HG03135 (cell line): ENCODE results near the gene TNFSF8.

ENCODE experiments used
- ATAC-seq: cut with Tn5 transposase; IDR thresholded peaks from one replicate; pipeline ENCODE4 v1.9.1; 2021; ENCODE audit warnings: mild to moderate bottlenecking, moderate library complexity; ENCODE audit not compliant: unreplicated experiment

Gene TNFSF8, protein sequence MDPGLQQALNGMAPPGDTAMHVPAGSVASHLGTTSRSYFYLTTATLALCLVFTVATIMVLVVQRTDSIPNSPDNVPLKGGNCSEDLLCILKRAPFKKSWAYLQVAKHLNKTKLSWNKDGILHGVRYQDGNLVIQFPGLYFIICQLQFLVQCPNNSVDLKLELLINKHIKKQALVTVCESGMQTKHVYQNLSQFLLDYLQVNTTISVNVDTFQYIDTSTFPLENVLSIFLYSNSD

DNA sequence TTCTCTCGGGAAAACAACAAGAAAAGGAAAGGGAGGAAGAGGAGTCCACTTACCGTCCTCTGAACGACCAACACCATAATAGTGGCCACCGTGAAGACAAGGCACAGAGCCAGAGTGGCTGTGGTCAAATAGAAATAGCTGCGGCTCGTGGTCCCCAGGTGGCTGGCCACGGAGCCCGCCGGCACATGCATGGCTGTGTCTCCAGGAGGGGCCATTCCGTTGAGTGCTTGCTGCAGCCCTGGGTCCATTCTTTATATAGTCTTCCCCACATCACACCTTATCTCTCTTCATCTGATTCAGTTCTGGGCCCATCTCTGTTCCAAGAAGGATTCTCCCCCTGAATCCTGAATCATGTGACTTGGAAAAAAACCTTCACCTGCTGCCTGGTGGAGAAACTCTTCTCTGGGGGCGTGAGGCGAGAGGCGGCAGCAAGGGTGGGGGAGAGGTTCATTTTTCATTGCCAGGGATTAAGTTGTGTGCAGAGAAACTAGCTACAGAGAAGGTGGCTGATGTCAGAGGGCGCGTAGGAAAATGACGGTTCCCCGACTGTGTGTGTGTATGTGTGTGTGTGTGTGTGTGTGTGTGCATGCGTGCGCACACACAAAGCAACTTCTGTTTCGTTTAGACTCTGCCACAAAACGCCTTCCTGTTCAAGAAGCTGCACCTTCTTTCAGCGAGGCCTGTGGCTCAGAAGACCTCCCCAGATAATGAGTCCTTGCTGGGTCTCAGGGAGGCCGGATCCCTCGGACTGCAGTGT is at the start of gene TNFSF8:
Gene TNFSF8 (minus strand): TSS at position 536 of the 757 bp plus-strand sequence. CDS start 288 bp downstream, at position 248.
- ATAC-seq: no peak

DNA sequence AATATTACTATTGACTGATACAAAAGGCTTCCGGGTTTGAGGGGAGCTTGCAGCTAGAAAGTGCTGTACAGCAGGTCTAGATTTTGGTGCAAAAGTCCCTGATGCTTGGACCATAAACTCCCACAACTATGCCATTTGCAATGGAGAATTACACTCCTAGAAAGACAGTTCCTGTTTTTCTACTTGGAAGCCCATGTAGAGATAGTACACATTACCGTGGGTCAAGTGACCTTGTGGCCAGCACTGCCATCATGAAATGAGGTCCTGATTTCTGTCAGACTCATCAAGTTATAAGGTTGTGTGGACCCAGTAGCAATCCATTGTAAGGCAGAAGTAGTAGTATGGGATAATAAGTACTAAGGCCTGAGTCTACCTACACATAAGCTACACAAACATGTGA is 42.8 kb upstream of the TNFSF8 start:
- no peak for ATAC-seq

DNA sequence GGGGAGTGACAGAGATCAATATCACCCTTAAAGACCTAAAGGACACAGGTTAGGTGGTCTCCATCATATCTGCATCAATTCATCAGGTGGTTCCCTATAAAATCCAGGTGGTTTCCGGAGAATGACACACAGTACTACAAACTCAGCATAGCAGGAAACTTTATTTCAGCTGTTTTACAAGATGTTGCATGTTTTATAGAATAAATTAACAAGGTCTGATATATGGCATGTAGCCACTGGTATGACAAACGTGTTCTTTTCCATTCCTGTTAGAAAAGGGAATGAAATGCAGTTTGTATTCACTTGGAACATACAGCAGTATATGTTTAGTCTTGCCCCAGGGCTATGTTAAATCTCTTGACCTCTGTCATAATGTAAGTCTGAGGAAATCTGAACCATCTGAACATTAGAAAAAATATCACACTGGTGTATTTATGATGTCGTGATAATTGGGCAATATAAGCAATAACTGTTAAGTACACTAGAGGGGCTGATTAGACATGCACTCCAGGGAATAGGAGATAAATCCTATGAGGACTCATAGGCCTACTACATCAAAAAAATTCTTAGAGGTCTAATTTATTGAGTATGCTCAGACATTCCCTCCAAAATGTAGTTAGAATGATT is 42.2 kb upstream of the TNFSF8 start:
- ATAC-seq: no peak

DNA sequence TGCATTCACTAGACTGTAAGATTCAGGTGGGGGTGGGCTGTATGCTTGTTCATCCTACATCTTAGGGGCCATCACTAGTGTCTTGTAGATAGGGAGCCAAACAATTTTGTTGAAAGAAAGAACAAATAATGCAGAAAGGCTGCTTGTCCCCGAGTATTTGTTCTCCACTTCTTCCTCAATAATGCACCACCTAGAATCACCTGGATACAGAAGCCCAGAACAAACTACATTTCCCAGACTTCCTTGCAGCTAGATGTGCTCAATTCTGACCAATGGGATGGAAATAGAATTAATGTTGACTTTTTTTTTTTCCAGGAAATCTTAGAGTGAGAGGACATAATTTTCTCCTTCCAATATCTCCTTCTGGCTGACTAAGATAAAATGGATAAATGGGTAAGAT is 38.9 kb upstream of the TNFSF8 start:
- no peak for ATAC-seq

DNA sequence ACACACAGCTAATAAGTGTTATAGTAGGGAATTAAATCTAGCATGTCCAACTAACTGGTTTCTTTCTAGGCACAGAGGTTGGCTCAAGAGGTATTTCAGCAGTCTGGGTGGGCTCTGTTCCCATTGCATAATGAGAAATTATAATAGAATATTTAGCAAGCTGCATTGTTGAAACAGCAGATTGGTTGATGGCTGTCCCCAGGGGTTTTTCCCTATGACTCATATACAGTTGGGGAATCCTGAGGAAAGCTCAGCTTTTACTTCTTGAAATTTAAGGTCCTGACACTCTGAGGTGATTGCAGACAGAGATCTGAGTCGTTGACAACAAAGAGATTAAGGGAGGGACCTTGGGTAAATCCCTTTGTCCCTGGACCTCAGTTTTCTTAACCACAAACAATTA is 38.3 kb upstream of the TNFSF8 start:
- ATAC-seq: no peak

DNA sequence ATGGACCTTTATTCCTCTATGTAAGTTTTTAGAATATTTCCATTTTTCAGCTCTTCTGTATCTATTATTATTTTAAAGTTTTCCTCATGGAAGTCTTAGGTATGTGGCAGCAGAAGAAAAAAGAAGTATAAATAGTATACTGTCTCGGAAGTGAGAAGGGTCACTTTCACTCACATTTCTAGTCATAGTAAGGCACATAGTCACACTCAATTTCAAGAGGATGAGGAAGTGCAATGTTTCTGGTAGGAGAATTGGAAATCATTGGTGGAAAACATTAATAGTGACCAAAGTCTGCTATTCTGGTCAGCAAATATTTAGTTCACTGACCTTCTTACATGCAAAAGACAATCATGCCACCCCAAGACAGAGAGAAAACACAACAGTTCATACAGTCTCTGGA is 35.2 kb upstream of the TNFSF8 start:
- ATAC-seq: no peak

DNA sequence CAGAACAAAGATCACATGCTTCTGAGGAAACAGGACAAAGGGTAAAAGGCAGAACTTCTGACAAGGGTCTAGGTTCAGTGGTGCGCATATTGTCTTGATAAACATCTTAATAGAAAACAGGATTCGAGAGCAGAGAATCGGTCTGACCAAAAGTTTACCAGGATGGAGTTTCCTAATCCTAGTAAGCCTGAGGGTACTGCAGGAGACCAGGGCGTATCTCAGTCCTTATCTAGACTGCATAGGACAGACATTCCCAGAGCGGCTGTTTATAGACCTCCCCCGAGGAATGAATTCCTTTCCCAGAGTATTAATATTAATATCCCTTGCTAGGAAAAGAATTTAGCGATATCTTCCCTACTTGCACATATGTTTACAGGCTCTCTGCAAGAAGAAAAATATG is 32.4 kb upstream of the TNFSF8 start:
- ATAC-seq: no peak

DNA sequence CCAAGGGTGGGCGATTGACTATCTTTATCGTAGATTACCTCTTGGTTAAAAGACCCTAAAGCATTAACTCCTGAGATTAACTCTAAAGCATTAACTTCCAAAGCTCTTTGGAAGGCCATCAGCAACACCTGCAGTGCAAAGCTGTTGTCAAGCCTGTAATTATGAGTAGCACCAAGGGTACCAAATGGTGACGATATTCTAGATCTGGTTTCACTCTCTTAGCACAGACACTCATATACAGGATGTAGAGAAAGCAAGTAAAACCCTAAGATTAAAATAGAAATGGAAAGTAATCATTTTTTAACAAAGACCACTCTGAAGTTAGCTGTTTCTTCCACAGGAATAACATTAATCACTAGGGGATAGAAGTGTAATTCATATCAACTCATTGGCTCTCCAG is 29.9 kb upstream of the TNFSF8 start:
- no peak for ATAC-seq

DNA sequence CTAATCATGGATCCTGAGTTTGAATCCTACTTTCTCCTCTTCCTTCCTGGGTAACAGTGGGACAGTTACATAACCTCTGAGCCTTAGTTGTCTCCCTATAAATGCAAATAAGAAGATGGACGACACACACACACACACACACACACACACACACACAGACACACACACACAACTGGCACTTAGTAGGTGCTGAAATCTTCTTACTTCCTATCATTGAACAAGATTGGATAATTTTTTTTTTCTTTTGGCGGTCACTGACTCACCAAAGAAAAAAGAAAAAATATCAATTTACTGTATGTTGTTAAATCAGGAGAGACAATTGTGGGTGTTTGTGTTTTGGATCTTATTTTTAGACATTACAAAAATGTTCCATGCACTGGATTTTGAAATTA is 28.4 kb upstream of the TNFSF8 start:
- ATAC-seq: no peak

DNA sequence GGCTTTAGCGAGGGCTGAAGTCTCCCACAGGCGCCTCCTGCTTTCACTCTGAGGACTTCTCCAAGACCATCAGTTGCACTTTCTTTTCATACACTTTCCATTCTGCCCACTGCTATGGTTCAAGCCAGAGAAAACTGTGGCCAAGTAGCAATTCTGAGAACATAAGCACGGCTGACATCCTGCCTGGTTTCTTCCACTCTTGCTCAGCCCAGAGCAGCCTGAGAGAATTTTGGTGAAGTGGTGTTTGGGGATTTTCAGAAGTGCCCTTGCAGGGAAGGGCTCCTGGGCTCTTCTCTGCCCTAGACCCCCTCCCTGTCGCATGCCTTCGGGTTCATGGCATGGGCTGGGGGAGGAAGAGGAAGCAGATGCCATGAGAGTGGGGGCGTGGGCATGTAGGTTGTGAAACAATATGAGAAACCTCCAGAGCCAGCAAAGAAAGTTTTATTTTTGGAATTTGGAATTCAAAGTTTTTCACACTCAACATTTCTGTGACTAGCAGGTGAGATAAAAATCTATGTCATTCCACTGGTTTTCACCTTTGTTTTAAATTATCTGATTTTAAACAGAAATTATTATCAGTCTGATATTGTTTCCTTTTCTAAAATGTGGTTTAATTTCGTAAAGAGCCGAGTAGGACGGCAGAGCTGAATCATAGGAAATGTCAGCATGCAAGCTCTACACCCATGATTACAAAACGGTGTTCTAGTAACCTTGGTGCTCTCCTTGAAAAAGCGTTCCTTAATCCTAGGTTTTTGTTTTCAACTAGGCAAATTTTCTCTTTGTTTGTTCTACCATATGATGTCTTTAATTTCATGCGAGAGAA is 27.8 kb upstream of the TNFSF8 start:
- no peak for ATAC-seq

DNA sequence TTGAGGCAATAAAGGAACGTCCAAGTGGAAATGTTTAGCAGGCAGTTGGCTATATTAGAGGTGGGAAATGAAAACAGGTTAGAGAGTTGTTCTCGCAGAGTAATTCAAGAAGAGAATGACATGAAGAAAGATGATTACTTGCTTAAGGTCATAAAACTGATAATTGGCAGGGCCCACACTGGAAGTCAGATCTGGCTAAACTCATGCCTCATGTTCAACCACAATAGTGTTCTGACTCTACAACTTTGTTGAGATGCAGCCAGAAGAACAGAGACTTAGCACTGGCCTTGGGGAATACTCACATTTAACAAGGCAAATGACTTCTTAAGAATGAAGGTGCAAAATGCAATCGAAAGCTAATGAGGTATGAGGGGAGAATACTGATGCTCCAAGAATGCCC is 27.2 kb upstream of the TNFSF8 start:
- no peak for ATAC-seq

DNA sequence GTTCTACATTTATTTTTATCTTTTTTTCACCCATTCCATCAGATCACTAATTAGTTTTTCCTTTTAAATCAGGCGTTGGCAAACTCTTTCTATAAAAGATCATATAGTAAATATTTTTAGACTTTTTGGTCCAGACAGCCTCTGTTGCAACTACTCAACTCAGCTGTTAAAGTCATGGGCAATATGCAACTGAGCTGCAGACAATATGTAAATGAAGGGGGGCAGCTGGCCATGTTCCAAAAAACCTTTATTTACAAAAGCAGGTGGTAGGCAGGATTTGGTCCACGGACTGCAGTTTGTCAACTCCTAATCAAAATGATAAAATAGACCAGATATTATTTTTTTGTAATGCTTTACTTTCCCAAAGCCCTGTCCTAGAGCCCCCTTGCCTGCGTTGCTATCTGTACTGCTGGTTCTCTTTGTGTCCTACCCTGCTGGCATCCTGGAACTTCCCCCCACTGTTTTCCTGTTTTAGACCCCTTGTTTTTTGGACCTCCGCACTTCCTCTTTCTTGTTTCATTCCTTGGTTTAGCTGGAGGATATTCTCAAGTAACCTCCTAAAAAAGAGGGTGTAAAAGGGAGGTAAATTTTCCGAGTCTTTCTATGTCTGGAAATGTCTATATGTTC is 24.7 kb upstream of the TNFSF8 start:
- ATAC-seq: no peak

DNA sequence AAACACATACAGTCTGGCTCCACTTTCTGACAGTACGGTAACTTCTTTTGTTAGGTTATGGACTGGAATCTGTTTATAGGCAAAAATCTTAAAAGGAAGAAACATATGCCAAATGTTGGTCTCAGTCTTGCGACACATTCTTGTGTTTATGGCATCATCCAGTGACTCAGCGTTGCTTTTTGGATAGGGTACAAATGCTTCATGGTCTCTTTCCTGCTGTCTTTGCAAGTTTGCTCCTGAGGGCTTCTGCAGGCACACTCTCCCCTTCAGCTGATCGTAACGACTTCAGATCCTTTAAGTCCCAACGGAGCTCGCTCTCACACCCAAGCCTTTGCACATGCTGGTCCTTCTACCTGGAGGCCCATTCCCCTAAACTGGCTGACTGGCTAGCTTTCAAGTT is 23.6 kb upstream of the TNFSF8 start:
- ATAC-seq: no peak

DNA sequence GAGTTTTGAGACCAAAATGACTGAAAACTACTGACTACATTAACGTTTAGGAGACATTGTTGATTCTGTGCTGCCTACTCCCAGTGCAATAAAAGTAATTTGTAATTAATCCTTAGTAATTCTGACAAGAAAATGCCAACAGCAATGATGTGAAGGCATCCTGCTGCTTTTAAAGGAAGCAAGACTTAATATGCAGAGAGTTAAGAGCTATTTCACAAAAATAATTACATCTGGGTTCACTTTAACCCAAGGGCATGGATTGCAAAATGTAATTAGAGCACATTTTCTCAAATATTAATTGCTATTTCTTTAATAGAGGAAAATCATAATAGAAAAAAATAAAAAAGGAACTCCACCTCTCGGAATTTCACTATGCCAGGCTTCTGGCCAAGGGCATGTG is 22.7 kb upstream of the TNFSF8 start:
- ATAC-seq: no peak

DNA sequence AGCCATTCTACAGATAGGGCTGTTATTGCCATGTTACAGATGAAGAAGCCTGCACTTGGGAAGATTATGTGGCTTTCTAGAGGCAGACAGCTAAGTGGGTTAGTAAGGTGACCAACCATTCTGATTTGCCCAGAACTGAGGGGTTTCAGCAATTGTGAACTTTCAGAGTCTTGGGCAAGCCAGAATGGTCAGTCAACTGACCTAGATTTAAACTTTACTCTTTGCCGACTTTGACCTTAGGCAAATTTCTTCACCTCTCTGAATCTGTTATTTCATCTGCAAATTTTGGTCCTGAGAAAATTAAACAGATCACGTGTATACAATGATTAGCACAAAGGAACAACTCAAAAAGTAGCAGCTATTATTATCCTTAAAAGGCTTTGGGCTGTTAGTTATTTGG is 20.4 kb upstream of the TNFSF8 start:
- ATAC-seq: no peak

DNA sequence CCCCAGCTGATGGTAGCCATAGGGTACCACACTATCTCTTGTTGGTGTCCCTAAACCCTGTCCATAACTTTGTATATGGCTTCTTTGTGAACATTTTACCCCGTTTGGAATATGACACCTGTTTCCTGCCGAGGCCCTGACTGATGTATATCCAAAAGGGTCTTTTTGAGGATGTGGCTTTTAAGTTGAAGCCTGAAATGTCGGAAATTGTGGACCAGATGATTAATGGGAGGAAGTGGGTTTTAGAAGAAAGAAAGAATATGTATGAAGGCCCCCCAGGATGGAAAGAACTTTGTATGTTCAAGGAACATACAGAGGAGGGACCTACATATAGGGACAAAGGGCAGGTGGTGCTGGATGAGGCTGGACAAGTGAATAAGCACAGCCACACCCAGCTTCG is 16.7 kb upstream of the TNFSF8 start:
- no peak for ATAC-seq

DNA sequence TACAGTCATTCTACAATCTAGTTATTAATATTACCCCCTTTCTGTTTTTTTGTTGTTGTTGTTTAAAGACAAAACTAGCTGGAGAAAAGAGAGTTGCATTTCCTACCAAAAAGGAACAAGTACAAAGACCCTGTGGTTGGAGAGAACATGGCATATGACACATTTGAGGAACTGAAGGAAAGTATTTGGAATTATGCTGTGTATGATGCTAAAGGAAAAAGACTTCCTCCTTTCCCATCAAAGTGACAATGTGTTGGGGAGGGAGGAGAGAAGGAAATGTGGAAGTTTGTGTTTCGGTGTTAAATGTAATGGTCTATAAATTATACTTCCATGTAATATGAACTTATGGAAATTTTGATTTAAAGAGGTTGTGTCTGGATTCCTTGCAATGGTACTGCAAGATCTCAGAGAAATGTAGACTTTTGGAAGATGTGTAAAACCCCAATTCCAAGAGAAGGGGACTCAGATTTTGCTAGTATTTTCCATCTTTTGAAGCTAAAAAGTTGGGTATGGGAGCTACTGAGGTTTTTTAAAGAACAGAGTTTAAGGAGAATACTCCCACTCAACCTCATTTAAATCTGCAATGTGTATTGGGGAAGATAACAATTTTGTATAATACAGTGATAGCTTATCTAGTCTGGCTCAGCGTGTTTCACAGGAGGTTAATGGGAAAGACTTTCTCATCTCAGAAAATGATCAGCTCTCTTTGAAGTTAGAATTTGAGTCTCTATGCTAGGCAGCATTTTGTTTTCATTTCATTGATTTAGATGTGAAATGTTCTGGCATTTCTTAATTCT is 15.4 kb upstream of the TNFSF8 start:
- ATAC-seq: no peak

DNA sequence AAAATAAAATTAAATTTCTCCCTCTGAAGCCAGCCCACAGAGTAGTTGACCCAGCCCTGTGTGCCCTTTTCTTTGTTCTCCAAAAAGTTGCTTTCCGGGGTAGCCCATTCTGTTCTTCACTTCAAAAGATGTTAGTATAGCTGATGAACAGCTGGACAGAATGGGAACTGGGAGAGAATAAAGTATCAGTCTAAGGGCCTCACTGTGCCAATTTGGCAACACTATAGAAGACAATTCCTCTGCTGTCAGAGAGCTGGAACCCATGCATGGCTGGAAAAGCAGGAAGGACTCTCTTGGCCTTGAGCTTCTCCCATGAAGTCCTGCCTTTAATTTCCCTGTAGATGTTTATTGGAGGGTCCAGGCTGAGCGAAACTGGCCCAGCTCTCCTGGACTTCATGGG is 11.0 kb upstream of the TNFSF8 start:
- ATAC-seq: no peak

DNA sequence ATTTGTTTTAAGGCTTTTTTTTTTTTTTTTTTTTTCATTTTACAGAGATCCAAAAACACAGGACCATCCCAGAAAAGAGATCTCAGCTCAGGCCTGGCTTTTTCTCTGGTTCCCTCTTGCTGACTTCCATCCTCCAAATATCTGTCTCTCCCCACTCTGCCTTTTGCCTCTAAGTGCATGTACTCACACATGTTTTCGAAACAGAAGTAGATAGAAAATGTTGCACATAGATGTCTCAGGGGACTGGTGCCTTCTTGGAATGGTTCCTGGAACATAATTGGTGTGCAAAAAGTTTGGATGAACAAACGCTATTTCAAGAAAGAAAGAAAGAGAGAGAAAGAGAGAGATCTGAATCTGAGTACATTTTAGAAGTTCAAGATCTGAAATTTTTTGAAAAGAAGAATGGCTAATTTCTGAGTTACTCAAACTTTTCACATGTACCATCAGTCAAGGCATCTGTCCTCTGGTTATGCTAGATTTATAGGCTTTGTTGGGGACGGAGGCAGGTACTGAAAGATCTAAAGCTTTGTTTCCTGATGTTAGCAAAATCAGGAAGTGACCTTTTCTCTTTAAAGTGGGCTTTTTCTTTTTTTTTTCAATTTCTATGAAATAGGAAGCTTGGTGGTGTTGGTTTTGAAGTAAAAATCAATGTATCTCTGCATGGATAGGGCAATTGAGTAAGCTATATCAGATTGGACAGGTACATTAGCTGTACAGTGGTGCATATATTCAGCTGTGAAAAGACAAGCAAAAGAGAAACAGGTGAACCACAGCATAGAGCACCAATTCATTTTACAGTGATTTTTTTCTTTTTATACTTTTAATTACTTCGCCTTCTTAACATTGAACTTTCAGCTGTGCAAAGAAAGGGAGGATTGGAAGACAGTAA is 8.5 kb upstream of the TNFSF8 start:
- ATAC-seq: no peak
